Endothelial cell of umbilical vein (primary cell): ENCODE results near the gene BRSK2.

ENCODE experiments used
- CTCF ChIP-seq, 2 donors: IDR thresholded peaks; 1 replicate in 1 of 2; 2 replicates in 1 of 2; pipeline ENCODE4 v1.5.1; 2011; ENCODE audit warnings: low read length in 2 of 2, mild to moderate bottlenecking in 2 of 2, moderate library complexity in 2 of 2, control low read depth in 1 of 2, inconsistent platforms in 1 of 2, low read depth in 1 of 2; ENCODE audit not compliant: insufficient read depth in 1 of 2; ENCODE audit errors: extremely low read depth in 1 of 2
- POLR2A ChIP-seq: IDR thresholded peaks from 2 replicates; pipeline ENCODE4 v1.6.1; 2012; ENCODE audit warnings: low read depth, mild to moderate bottlenecking, control low read depth, low read length

DNA sequence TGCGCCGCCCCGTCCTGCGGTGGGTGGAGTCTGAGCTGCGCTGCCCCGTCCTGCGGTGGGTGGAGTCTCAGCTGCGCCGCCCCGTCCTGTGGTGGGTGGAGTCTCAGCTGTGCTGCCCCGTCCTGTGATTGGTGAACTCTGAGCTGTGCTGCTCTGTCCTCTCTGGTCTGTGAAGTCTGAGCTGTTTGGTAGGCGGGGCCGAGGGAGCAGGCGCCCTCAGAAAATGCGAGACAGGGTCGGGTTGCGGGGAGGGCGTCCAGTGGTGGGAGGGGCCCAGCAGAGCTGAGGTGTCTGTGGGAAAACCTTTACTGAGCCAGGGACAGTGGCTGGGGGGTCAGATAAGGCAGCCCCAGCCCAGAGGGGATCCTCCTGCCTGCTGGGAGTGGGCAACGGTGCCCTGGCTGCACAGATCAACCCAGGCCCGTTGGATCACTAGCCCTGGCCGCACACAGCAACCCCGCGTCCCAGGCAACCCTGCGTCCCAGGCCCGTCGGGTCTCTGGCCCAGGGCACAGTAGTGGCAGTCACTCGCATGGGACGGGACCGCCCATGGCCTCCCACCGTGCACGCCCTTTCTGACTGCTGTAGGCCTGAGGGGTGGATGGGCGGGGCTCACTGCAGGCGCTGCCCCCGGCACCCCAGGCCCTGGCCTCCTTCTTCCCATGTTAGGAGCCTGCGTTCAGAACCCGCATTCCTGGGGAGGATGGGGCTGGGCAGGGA lies 22.8 kb downstream of the BRSK2 start:
- TF ChIP-seq POLR2A (no peak), CTCF (IDR thresholded peaks at IDR 0.05; ENCODE audit: extremely low read depth in 1 of 2, insufficient read depth in 1 of 2, low read depth in 1 of 2, low read length in 2 of 2) (no peak)
